Measurements from ENCODE around the gene ZC3HAV1L. TPM values are rescaled to one million over a fixed set of nuclear protein-coding genes. Genes with fewer than 3 reads are reported as not detected.
A peak's percentile ranks its signal among the peaks of the same experiment; 100 is the strongest.

Gene ZC3HAV1L
- total and polyA plus RNA-seq, 2 of the 13 experiments (the other 11 are each of a cell fraction or from before 2014, with no cell fraction given): 8.4 to 11.1 TPM

DNA sequence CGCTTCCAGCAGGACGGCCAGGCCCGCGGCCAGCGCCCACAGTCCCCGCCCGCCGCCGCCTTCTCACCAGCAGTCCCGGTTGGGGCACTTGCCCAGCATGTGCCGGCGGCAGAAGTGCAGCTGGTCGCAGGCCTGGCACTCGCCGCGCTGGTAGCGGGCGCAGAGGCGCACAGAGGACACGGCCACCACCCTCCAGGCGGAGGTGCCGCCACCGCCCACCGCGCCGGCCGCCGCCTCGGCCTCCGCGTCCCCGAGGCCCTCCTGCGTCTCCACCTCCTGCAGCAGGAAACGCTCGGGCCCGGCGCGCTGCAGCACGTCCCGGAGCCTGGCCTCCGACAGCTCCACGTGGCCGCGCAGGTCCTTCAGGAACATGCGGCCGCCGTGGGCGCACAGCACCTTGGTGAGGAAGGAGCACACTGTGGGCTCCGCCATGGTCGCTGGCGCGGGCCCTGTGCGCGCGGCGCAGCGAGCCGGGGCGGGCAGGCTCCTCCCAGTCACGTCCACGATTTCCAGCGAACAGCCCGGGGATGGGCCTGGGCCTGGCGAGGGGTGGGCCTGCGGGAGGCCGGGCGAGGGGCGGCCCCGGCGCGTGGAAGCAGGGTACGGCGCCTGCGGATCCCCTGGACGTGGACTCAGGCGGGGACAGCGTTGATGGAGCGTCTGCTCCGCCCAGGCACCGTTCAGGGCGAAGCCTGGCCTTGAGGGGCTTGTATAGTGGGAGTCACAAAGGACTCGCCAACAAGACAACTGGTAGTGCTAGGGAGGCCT is at the start of gene ZC3HAV1L (continued):
- TF ChIP-seq, protein P1, sequence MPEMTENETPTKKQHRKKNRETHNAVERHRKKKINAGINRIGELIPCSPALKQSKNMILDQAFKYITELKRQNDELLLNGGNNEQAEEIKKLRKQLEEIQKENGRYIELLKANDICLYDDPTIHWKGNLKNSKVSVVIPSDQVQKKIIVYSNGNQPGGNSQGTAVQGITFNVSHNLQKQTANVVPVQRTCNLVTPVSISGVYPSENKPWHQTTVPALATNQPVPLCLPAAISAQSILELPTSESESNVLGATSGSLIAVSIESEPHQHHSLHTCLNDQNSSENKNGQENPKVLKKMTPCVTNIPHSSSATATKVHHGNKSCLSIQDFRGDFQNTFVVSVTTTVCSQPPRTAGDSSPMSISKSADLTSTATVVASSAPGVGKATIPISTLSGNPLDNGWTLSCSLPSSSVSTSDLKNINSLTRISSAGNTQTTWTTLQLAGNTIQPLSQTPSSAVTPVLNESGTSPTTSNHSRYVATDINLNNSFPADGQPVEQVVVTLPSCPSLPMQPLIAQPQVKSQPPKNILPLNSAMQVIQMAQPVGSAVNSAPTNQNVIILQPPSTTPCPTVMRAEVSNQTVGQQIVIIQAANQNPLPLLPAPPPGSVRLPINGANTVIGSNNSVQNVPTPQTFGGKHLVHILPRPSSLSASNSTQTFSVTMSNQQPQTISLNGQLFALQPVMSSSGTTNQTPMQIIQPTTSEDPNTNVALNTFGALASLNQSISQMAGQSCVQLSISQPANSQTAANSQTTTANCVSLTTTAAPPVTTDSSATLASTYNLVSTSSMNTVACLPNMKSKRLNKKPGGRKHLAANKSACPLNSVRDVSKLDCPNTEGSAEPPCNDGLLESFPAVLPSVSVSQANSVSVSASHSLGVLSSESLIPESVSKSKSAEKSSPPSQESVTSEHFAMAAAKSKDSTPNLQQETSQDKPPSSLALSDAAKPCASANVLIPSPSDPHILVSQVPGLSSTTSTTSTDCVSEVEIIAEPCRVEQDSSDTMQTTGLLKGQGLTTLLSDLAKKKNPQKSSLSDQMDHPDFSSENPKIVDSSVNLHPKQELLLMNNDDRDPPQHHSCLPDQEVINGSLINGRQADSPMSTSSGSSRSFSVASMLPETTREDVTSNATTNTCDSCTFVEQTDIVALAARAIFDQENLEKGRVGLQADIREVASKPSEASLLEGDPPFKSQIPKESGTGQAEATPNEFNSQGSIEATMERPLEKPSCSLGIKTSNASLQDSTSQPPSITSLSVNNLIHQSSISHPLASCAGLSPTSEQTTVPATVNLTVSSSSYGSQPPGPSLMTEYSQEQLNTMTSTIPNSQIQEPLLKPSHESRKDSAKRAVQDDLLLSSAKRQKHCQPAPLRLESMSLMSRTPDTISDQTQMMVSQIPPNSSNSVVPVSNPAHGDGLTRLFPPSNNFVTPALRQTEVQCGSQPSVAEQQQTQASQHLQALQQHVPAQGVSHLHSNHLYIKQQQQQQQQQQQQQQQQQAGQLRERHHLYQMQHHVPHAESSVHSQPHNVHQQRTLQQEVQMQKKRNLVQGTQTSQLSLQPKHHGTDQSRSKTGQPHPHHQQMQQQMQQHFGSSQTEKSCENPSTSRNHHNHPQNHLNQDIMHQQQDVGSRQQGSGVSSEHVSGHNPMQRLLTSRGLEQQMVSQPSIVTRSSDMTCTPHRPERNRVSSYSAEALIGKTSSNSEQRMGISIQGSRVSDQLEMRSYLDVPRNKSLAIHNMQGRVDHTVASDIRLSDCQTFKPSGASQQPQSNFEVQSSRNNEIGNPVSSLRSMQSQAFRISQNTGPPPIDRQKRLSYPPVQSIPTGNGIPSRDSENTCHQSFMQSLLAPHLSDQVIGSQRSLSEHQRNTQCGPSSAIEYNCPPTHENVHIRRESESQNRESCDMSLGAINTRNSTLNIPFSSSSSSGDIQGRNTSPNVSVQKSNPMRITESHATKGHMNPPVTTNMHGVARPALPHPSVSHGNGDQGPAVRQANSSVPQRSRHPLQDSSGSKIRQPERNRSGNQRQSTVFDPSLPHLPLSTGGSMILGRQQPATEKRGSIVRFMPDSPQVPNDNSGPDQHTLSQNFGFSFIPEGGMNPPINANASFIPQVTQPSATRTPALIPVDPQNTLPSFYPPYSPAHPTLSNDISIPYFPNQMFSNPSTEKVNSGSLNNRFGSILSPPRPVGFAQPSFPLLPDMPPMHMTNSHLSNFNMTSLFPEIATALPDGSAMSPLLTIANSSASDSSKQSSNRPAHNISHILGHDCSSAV (CRISPR knock-in tag; IDR thresholded peaks at IDR 0.05; ENCODE audit: borderline replicate concordance): 0 out of 2 replicates have a peak, but pooled peaks have one; percentile 54
- TF ChIP-seq PHF5A (CRISPR knock-in tag; IDR thresholded peaks at IDR 0.05; ENCODE audit: low read depth, unreplicated experiment) (no peak), FOXK2 (IDR thresholded peaks at IDR 0.05) (no peak), AKAP8 (CRISPR knock-in tag; IDR thresholded peaks at IDR 0.05) (no peak; the same call in 1 of the 2 replicates), ZNF570 (CRISPR knock-in tag; IDR thresholded peaks at IDR 0.05; ENCODE audit: borderline replicate concordance) (no peak), RFX5 (IDR thresholded peaks at IDR 0.05; ENCODE audit: low read depth, low read length) (no peak), GFI1 (CRISPR knock-in tag; IDR thresholded peaks at IDR 0.05; ENCODE audit: borderline replicate concordance) (no peak), SMAD9 (CRISPR knock-in tag; IDR thresholded peaks at IDR 0.05) (no peak), FLYWCH1 (CRISPR knock-in tag; IDR thresholded peaks at IDR 0.05) (no peak), GPN1 (CRISPR knock-in tag; IDR thresholded peaks at IDR 0.05; ENCODE audit: borderline replicate concordance) (no peak), ATF7-NPFF (CRISPR knock-in tag; IDR thresholded peaks at IDR 0.05; ENCODE audit: low read depth) (peak; percentile 73; the same call in 1 of the 2 replicates), PAF1 (CRISPR knock-in tag; IDR thresholded peaks at IDR 0.05) (no peak), TBP (CRISPR knock-in tag; IDR thresholded peaks at IDR 0.05) (no peak), MAF1 (CRISPR knock-in tag; IDR thresholded peaks at IDR 0.05; ENCODE audit: borderline replicate concordance) (no peak), TMF1 (CRISPR knock-in tag; IDR thresholded peaks at IDR 0.05; ENCODE audit: low read depth) (peak; percentile 77; the same call in 1 of the 2 replicates)
- TF ChIP-seq, protein P2, sequence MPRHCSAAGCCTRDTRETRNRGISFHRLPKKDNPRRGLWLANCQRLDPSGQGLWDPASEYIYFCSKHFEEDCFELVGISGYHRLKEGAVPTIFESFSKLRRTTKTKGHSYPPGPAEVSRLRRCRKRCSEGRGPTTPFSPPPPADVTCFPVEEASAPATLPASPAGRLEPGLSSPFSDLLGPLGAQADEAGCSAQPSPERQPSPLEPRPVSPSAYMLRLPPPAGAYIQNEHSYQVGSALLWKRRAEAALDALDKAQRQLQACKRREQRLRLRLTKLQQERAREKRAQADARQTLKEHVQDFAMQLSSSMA (CRISPR knock-in tag; IDR thresholded peaks at IDR 0.05): peak; percentile 67; the same call in 1 of the 2 replicates
- TF ChIP-seq, protein P3, sequence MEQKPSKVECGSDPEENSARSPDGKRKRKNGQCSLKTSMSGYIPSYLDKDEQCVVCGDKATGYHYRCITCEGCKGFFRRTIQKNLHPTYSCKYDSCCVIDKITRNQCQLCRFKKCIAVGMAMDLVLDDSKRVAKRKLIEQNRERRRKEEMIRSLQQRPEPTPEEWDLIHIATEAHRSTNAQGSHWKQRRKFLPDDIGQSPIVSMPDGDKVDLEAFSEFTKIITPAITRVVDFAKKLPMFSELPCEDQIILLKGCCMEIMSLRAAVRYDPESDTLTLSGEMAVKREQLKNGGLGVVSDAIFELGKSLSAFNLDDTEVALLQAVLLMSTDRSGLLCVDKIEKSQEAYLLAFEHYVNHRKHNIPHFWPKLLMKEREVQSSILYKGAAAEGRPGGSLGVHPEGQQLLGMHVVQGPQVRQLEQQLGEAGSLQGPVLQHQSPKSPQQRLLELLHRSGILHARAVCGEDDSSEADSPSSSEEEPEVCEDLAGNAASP (CRISPR knock-in tag; IDR thresholded peaks at IDR 0.05; ENCODE audit: borderline replicate concordance): 0 out of 2 replicates have a peak, but pooled peaks have one; percentile 10
- TF ChIP-seq, protein P4, sequence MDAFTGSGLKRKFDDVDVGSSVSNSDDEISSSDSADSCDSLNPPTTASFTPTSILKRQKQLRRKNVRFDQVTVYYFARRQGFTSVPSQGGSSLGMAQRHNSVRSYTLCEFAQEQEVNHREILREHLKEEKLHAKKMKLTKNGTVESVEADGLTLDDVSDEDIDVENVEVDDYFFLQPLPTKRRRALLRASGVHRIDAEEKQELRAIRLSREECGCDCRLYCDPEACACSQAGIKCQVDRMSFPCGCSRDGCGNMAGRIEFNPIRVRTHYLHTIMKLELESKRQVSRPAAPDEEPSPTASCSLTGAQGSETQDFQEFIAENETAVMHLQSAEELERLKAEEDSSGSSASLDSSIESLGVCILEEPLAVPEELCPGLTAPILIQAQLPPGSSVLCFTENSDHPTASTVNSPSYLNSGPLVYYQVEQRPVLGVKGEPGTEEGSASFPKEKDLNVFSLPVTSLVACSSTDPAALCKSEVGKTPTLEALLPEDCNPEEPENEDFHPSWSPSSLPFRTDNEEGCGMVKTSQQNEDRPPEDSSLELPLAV (CRISPR knock-in tag; conservative IDR thresholded peaks at IDR 0.05; ENCODE audit: low read depth): no peak

Measured in HepG2 (cell line).